Activated gamma-delta T cell treated with Interleukin-2 at 50 U/mL for 16 hours (primary cell): Measurements from ENCODE around the gene FAM171A2.
"Not testable (repeated sequence)": the region's sequence is repeated elsewhere in the genome, so short reads cannot be mapped to it uniquely, and the experiment has no call there.

Experiments
- DNase-seq: peaks from one replicate; pipeline ENCODE4 v3.0.0-alpha.2; 2020

The FAM171A2 gene

GRCh38 chr17:44344939-44345453 is 18.7 kb downstream of the FAM171A2 start, which contains the start of gene GRN:
GRN (plus strand) TSS chr17:44345302; CDS start chr17:44349165, 3,863 bp downstream.
- DNase-seq = peak; percentile 82

- no peak for DNase-seq
These were observed 20.0 kb downstream of the FAM171A2 start for GRCh38 chr17:44343510-44344209.

GRCh38 chr17:44340553-44340952 is 23.1 kb downstream of the FAM171A2 start:
- DNase-seq = not testable (repeated sequence)

- DNase-seq = no peak
These were observed 25.0 kb downstream of the FAM171A2 start for GRCh38 chr17:44338702-44339101.

GRCh38 chr17:44335968-44336367 is 27.7 kb downstream of the FAM171A2 start:
- no peak for DNase-seq

- no peak for DNase-seq
These were observed 28.1 kb downstream of the FAM171A2 start for GRCh38 chr17:44335564-44335963.

- DNase-seq = no peak
These were observed 28.9 kb downstream of the FAM171A2 start for GRCh38 chr17:44334727-44335126.

- no peak for DNase-seq
These were observed 29.3 kb downstream of the FAM171A2 start for GRCh38 chr17:44334315-44334714.

- no peak for DNase-seq
These were observed 30.3 kb downstream of the FAM171A2 start for GRCh38 chr17:44333371-44333770.

- peak; percentile 75 for DNase-seq
These were observed 32.3 kb downstream of the FAM171A2 start for GRCh38 chr17:44331249-44331760.

- DNase-seq = not testable (repeated sequence)
These were observed 33.4 kb downstream of the FAM171A2 start for GRCh38 chr17:44330263-44330662.

- DNase-seq = not testable (repeated sequence)
These were observed 34.1 kb downstream of the FAM171A2 start for GRCh38 chr17:44329516-44329915.

GRCh38 chr17:44327715-44328449 is 35.8 kb downstream of the FAM171A2 start:
- no peak for DNase-seq

GRCh38 chr17:44326861-44327444 is 36.7 kb downstream of the FAM171A2 start:
- DNase-seq = peak; percentile 94

- DNase-seq = peak; percentile 95
These were observed 38.9 kb downstream of the FAM171A2 start, which contains the start of gene SLC25A39 for GRCh38 chr17:44324571-44325275. SLC25A39 (minus strand) TSS chr17:44324823; CDS start chr17:44323562, 1,261 bp downstream.

- no peak for DNase-seq
These were observed 39.5 kb downstream of the FAM171A2 start for GRCh38 chr17:44324092-44324570.

- DNase-seq = no peak
These were observed 40.1 kb downstream of the FAM171A2 start for GRCh38 chr17:44323359-44324091.

GRCh38 chr17:44322236-44322895 is 41.3 kb downstream of the FAM171A2 start:
- DNase-seq = no peak

GRCh38 chr17:44321246-44322120 is 42.2 kb downstream of the FAM171A2 start:
- no peak for DNase-seq

GRCh38 chr17:44320066-44320465 is 43.6 kb downstream of the FAM171A2 start:
- DNase-seq = no peak
